Activated CD8-positive, alpha-beta memory T cell treated with anti-CD3 and anti-CD28 coated beads for 1 hour (primary cell): ENCODE data around the gene CELA2A.
"Not testable (repeated sequence)": the region's sequence is repeated elsewhere in the genome, so short reads cannot be mapped to it uniquely, and the experiment has no call there.

Experiments
- DNase-seq, 2 donors: peaks; one replicate each; pipeline ENCODE4 v3.0.0-alpha.2; 2020; ENCODE audit warnings: low read depth in 1 of 2; ENCODE audit errors: extremely low read depth in 1 of 2

CELA2A gene

GRCh38 chr1:15443281-15443680 is 13.3 kb upstream of the CELA2A start:
- DNase-seq, result no peak

GRCh38 chr1:15444468-15445389 is 11.8 kb upstream of the CELA2A start:
- no peak for DNase-seq

- DNase-seq, result no peak
Observed at GRCh38 chr1:15445390-15446122, 11.0 kb upstream of the CELA2A start.

GRCh38 chr1:15446212-15446611 is 10.3 kb upstream of the CELA2A start:
- no peak for DNase-seq

DNA sequence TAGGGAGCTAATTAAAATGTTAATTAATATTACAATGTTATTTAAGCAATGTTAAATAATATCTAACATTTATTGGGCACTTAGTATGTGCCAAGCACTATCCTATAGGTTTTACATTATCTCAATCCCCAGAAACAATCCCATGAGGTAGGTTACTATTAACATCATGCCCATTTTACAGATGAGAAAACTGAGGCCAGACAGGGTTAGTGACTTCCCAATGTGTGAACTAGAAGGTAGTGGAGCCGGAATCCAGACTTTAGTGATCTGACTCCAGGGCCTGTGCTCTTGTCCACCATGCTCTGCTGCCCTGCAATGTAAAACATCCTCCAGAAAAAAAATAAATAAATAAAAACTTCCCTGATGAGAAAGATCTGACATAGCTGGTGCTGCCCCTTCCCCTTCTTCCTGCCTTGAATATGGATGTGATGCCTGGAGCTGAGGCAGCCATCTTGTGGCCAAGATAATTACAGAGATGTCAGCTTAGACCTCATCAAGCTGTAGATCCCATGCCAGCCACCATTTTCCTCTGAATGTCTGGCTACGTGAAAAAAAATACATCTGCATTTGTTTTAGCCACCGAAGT is 7.6 kb upstream of the CELA2A start:
- DNase-seq, result no peak

DNA sequence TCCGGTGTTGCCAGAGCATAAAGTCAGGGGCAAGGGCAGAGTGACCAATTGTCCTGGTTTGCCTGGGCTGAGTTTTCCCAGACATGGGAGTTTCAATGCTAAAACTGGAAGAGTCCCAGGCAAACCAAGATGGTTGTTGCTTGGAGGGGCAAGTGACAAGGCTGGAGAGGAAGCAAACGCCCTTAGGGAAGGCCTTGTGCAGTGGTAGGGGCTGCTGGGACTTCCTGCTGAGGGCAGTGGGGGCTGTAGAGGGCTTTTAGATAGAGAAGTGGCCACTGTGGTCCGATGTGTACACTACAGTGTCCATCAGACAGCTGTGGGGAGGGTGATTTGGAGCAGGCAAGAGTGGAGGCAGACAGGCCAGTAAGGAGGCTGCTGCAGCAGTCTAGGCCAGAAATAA is 7.0 kb upstream of the CELA2A start:
- DNase-seq, result no peak

DNA sequence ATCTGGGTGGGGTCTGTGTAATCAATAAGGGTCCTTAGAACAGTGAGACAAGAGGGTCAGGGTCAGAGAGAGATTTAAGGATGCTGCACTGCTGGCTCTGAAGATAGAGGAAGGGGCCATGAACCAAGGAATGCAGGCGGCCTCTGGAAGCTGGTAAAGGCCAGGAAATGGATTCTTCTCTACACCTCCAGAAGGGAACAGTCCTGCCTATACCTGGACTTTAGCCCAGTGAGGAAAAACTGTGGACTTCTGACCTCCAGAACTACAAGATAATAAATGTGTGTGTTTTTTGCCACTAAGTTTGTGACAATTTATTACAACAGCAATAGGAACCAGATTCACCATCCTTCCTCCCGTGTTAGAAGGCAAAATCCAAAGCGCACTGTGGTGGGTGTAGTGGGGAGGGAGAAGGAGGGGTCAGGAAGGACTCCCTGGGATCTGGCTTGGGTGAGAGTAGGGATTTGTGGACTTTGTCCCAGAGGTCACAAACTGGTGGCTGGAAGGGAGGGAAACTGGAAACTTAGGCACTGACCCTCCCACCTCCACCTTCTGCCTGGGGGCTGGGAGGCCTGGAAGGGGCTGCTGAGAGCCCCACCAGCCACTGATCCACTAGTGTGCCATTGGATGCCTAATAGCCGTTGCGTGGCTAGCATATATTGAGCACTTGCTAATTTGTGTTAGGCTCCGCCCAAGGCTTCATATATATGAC is 5.4 kb upstream of the CELA2A start:
- DNase-seq, result no peak

DNA sequence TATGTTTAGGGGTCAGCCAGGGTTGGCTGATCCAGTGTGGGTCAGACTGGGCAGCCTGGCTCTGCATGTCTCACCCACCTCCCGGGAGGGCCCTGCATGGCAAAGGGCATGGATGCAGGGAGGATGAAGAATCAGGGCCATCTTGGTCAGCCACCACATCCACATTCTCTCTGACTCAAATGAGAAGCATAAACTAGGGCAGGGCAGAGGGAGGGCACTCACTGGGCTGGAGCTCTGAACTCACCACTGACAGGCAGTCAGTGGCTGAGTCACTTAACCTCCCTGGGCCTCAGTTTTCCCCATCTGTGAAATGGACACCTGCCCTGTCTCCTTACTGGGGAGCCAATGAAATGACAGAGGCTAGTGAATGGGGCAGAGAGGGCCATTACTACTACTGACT is 4.3 kb upstream of the CELA2A start:
- no peak for DNase-seq

DNA sequence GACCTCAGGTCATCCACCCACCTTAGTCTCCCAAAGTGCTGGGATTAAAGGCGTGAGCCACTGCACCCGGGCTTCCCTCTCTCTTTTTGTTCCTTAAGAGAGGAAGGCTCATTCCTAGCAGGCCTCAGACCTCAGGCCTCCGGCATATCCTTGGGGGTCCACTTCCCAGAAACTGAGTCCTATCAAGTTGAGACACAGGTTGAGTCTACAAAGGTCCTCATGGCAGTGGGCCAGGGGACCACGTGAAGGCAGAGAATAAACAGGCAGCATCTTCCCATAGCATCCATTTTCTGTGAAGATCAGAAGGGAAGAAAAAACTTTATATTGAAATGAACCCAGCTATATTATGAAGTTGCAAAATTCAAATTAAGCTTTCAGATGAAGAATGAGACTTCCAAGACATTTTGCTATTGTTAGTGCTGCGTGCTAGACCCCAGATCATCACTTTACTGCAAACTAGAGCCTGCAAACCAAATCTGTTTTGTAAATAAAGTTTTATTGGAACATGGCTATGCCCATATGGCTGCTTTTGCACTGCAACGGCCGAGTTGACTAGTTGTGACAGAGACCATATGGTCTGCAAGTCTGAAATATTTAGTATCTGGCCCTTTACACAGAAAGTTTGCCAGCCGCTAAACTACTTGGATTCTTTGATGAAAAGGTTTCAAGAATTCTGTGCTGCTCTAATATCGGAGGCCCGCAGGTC is 3.5 kb upstream of the CELA2A start:
- no peak for DNase-seq

GRCh38 chr1:15453734-15454133 is 2.8 kb upstream of the CELA2A start:
- DNase-seq, result no peak

- DNase-seq, result no peak
Observed at GRCh38 chr1:15454256-15454655, 2.3 kb upstream of the CELA2A start.

GRCh38 chr1:15455522-15455921 is 1.0 kb upstream of the CELA2A start:
- no peak for DNase-seq

- no peak for DNase-seq
Observed at GRCh38 chr1:15457585-15457984, 1.1 kb downstream of the CELA2A start.

DNA sequence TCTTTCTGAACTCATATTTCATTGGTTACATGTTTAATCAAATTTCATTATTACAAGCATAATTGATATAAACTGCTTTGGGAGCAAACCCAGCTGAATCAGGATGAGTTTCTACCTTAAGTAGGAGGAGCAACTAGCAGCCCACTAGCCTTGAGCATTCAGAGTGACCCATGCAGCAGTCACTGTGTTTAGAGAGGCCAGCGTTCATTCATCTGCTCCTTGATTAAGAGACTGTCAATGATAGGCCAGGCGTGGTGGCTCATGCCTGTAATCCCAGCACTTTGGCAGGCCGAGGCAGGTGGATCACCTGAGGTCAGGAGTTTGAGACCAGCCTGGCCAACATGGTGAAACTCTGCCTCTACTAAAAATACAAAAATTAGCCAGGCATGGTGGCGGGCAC is 1.9 kb downstream of the CELA2A start:
- DNase-seq, result not testable (repeated sequence)

GRCh38 chr1:15459771-15460707 is 3.5 kb downstream of the CELA2A start:
- DNase-seq, result no peak

DNA sequence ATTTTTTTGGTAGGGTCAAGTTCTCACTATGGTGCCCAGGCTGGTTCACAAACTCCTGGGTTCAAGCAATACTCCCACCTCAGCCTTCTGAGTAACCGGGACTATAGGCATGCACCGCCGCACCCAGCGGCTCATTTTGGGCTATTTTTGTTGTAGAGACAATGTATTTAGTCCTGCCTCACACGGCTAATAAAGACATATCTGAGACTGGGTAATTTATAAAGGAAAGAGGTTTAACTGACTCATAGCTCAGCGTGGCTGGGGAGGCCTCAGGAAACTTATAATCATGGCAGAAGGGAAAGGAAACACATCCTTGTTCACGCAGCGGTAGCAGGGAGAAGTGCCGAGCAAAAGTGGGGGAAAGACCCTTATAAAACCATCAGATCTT is 4.2 kb downstream of the CELA2A start:
- DNase-seq, result no peak

GRCh38 chr1:15463064-15463800 is 6.7 kb downstream of the CELA2A start:
- not testable (repeated sequence) for DNase-seq

GRCh38 chr1:15463926-15464322 is 7.4 kb downstream of the CELA2A start:
- DNase-seq, result not testable (repeated sequence)

DNA sequence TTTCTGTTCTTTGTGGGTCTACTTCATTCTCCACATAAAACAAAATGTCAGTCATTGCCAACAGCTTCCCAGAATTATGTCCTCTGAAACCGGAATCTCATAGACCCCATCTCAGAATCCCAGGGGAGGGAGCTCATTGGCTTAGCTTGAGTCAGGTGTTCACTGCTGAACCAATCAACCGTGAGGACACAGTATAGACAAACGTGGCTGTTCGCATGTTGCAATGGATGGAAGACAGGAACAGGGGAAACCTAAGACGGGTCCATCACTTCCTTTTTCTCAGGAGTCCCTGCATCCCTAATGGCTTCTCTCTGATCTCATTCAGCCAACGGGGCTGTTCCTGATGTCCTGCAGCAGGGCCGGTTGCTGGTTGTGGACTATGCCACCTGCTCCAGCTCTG is 9.1 kb downstream of the CELA2A start:
- no peak for DNase-seq
